Right cardiac atrium (tissue), 5 donors: ENCODE data around the gene ZMYND15. TPM values are rescaled to one million over a fixed set of nuclear protein-coding genes. Genes with fewer than 3 reads are reported as not detected.
"Not testable (repeated sequence)": the region's sequence is repeated elsewhere in the genome, so short reads cannot be mapped to it uniquely, and the experiment has no call there.

Experiments used
- ATAC-seq, 2 donors: fragments of 200-7000 bp; cut with Tn5 transposase; one replicate each; pipeline versions ENCODE4 v1.8.0 to v1.9.1; 2020; ENCODE audit warnings: moderate library complexity in 2 of 2, mild to moderate bottlenecking in 1 of 2
- DNase-seq, 3 donors: peaks; one replicate each; pipeline ENCODE4 v3.0.0-alpha.2; 2020
- H3K27ac ChIP-seq: one replicate; pipeline ENCODE4 v1.5.1; 2013; ENCODE audit warnings: mild to moderate bottlenecking, low read length, control low read depth, moderate library complexity
- H3K27me3 ChIP-seq: one replicate; pipeline ENCODE4 v1.6.1; 2013; ENCODE audit not compliant: control insufficient read depth, insufficient read depth
- H3K4me1 ChIP-seq: one replicate; pipeline ENCODE4 v1.6.1; 2013; ENCODE audit warnings: low read length; ENCODE audit not compliant: control insufficient read depth, insufficient read depth
- H3K4me3 ChIP-seq: one replicate; pipeline ENCODE4 v1.5.1; 2013; ENCODE audit warnings: low read length, control low read depth
- H3K9me3 ChIP-seq: one replicate; pipeline ENCODE4 v1.6.1; 2013; ENCODE audit warnings: low read length; ENCODE audit not compliant: control insufficient read depth
- WGBS: extraction: QIAGEN DNeasy Blood & Tissue Kit; methylation state at CpG from one replicate; pipeline ENCODE4 v1.1.7; 2013; 5-methylcytosine and 5-hydroxymethylcytosine counted together
- intact Hi-C, 4 donors: fragments of 100-400 bp; cut with DNase I; formaldehyde crosslinking; loops; one replicate each; pipeline versions ENCODE4 v1.11.0 to v1.14.0; 2022 to 2023
- long read RNA-seq, 4 donors: library from polyadenylated mRNA; unstranded; transcript quantifications; one replicate each; pipeline ENCODE4 v2.0.0, GENCODE V29; 2020 to 2021
- polyA plus RNA-seq: library from polyadenylated mRNA; stranded (reverse); fragments of 200-250 nt; gene quantifications from one replicate; pipeline ENCODE4 v1.2.3, GENCODE V29; 2013
- total RNA-seq, 4 donors: library from RNA; stranded (reverse); fragmentation: NEBNext Ultra II Directional; extraction: Animal tissue kit (Norgen Biotek cat#: 25700); gene quantifications; one replicate each; pipeline ENCODE4 v1.2.1, GENCODE V29; 2021
- donor health status: healthy with polysubstance abuse.
- donor health status: DM: no; HTN: yes; CAD: no.
- donor health status: DM: no; HTN: no; CAD: no.
- donor health status: DM: no; HTN: yes; CAD: no; lungs with severe emphysema.
- donor health status: DM: yes; HTN: yes; CAD: no.

Gene ZMYND15, protein sequence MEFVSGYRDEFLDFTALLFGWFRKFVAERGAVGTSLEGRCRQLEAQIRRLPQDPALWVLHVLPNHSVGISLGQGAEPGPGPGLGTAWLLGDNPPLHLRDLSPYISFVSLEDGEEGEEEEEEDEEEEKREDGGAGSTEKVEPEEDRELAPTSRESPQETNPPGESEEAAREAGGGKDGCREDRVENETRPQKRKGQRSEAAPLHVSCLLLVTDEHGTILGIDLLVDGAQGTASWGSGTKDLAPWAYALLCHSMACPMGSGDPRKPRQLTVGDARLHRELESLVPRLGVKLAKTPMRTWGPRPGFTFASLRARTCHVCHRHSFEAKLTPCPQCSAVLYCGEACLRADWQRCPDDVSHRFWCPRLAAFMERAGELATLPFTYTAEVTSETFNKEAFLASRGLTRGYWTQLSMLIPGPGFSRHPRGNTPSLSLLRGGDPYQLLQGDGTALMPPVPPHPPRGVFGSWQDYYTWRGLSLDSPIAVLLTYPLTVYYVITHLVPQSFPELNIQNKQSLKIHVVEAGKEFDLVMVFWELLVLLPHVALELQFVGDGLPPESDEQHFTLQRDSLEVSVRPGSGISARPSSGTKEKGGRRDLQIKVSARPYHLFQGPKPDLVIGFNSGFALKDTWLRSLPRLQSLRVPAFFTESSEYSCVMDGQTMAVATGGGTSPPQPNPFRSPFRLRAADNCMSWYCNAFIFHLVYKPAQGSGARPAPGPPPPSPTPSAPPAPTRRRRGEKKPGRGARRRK
- under 1 TPM; 0.20 to 0.53 (median 0.33) TPM for total RNA-seq
- polyA plus RNA-seq, result 0.23 TPM
- long read RNA-seq, donor 1, result 0 reads
- long read RNA-seq, donor 2, result 0 reads
- long read RNA-seq, donor 3, result 0 reads
- long read RNA-seq, donor 4, result 0 reads

DNA sequence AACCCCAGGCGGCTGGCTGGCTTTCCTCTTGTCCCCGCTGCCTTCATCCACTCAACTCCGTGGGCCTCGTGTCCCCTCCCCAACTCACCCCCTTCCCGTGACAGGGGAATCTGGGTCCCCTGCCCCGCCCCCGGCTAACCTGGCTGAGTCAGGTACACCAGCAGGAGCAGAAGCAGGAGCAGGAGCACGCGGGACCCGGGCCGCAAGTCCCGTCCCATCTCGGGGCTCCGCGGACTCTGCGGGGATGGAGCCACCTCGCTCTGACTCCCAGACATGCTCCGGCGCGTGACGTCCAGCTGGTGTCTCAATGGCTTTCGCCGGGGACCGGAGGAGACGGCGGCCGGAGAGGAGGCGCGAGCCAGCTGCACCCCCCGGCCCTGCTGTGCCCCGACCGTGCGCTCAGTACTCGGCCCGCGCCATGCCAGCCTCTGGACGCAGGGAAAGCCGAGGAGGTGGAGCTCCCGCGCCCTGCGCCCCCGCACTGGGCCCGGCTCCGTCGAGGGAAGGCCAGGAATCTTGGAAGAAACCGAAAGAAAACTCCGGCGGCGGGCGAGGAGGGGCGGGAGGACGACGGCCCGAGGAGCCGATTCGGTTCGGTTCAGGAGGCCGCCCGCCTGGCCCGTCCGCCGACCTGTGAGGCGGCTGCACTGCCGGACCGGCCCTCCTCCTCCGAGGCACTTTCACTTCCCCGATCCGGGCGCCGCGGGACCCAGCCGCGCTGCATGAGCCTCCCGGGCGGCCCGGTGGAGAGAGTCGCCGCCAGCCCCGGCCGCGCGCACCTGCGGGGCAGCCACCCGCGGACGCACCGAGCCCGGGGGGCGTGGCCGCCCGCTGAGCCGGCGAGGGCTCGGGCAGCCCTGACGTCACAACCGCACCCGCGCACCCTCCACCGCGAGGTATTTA lies at the start of gene ZMYND15, which contains the start of gene CXCL16:
Gene ZMYND15 (plus strand): TSS at position 712 of the 903 bp plus-strand sequence. CDS start 716 bp downstream, outside the sequence.
Gene CXCL16 (minus strand): TSS at position 807 of the 903 bp plus-strand sequence. CDS start 589 bp downstream, at position 218.
- no peak within 1 kb of the TSS for H3K27ac ChIP-seq
- WGBS, result under 1% methylated on average over 100 of the region's 100 CpGs
- DNase-seq (peak; percentile 50 to 87 (median 84)), ATAC-seq (peak; percentile 61 to 68)
- intact Hi-C loops, result loop anchor here in 1 of 4 donors (10.0 kb wide), 1 partner anchor 155 kb away; the partner anchor contains the start of gene C17orf107
- peak within 1 kb of the TSS; percentile 86 for H3K4me3 ChIP-seq
- peaks cover 4% of the 10 kb centered on the region for H3K4me1 ChIP-seq
- no peaks in the 10 kb centered on the region for H3K9me3 ChIP-seq
- no peaks in the 10 kb centered on the region for H3K27me3 ChIP-seq

DNA sequence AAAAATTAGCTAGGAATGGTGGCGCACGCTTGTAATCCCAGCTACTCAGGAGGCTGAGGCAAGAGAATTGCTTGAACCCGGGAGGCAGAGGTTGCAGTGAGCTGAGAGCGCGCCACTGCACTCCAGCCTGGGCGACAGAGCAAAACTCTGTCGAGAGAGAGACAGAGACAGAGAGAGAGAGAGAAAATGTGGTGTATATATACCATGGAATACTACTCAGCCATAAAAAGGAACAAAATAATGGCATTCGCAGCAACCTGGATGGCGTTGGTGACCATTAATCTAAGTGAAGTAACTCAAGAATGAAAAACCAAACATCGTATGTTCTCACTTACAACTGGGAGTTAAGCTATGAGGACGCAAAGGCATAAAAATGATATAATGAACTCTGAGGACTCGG lies 49.8 kb upstream of the ZMYND15 start:
- 90% methylated on average over 12 of the region's 12 CpGs for WGBS
- H3K4me1 ChIP-seq, H3K4me3 ChIP-seq, H3K27ac ChIP-seq, DNase-seq, ATAC-seq, H3K9me3 ChIP-seq, intact Hi-C loops, H3K27me3 ChIP-seq: not testable (repeated sequence)

DNA sequence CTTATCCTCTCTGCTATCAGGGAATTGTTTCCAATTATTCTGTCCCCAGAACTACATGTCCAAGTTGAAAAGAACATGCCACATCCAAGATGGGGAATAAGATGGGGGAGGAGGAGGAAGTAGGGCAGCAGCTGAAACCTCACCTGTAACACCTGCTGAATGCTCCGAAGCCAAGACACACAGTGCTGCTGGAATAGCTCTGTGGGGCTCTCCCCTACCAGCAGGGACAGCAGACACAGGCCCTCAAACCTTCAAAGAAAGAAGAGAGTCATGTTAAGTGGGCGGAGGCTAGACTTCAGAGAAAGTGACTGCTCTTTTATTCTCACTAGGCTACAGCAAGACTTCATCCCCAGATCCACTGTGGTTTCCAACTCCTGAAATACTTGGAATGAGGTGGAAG lies 48.9 kb upstream of the ZMYND15 start:
- intact Hi-C loops, result no loop called here
- Histone ChIP-seq H3K27ac (no peak overlapping the region), H3K9me3 (no peaks in the 10 kb centered on the region), H3K4me3 (no peak overlapping the region), H3K27me3 (no peaks in the 10 kb centered on the region), H3K4me1 (no peaks in the 10 kb centered on the region)
- DNase-seq (no peak), ATAC-seq (no peak)
- 93% methylated on average over 2 of the region's 2 CpGs for WGBS

DNA sequence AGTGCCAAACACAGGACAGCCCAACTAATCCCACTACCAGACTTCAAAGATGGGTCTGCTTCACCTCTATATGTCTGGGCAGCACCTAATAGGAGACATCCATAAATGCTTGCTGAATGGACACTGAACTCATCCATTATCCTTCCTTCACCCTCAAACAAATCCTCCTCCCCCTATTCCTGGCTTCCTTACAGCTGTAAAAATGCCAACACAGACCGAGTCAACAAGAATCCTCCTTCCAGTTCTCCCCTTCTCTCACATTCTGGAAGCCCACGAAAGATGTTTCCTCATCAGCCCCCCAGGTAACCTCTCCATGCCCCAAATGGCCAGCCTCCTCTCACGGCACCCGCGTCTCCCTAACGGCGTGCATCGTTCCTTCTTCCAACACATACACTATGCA lies 47.9 kb upstream of the ZMYND15 start:
- 82% methylated on average over 8 of the region's 8 CpGs for WGBS
- no peak for ATAC-seq
- no peaks in the 10 kb centered on the region for H3K27me3 ChIP-seq
- no peaks in the 10 kb centered on the region for H3K4me1 ChIP-seq
- no peak overlapping the region for H3K4me3 ChIP-seq
- intact Hi-C loops, result no loop called here
- no peak overlapping the region for H3K27ac ChIP-seq
- no peaks in the 10 kb centered on the region for H3K9me3 ChIP-seq
- no peak for DNase-seq

DNA sequence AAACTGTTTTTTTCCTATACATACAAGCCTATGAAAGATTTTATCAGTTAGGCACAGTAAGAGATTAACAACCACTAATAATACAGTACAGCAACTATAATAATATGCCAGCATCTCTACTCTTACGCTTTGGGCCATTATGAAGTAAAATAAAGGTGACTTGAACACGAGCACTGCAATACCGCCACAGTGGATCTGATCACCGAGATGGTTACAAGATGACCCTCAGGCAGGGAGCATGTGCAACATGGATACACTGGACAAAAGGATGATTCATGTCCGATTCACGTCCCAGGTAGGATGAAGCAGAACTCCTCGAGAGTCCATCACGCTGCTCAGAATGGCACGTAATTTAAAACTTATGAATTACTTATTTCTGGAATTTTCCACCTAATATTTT lies 46.2 kb upstream of the ZMYND15 start:
- intact Hi-C loops, result no loop called here
- Histone ChIP-seq H3K27me3 (no peaks in the 10 kb centered on the region), H3K4me3 (no peak overlapping the region), H3K4me1 (no peaks in the 10 kb centered on the region), H3K9me3 (no peaks in the 10 kb centered on the region), H3K27ac (no peak overlapping the region)
- 87% methylated on average over 9 of the region's 9 CpGs for WGBS
- ATAC-seq (no peak), DNase-seq (no peak)

DNA sequence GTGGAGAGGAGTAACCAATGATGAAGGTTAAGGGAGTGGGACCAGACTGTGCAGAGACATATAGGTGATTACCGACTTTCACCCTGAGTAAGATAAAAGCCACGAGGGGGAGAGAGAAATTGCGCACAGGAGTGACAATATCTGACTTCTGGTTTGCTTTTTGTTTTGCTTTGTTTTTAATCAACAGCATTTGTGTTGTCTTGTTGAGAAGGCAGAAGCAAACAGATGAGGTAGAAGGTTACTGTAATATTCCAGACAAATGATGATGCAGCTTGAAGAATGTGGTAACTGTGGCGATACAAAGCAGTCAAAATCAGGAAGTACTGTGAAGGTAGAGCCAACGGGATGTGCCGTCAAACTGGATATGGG lies 43.2 kb upstream of the ZMYND15 start:
- Histone ChIP-seq H3K9me3 (no peaks in the 10 kb centered on the region), H3K4me1 (no peaks in the 10 kb centered on the region), H3K27me3 (no peaks in the 10 kb centered on the region), H3K4me3 (no peak overlapping the region), H3K27ac (no peak overlapping the region)
- intact Hi-C loops, result no loop called here
- DNase-seq (no peak), ATAC-seq (no peak)
- WGBS, result 68% methylated on average over 6 of the region's 6 CpGs

DNA sequence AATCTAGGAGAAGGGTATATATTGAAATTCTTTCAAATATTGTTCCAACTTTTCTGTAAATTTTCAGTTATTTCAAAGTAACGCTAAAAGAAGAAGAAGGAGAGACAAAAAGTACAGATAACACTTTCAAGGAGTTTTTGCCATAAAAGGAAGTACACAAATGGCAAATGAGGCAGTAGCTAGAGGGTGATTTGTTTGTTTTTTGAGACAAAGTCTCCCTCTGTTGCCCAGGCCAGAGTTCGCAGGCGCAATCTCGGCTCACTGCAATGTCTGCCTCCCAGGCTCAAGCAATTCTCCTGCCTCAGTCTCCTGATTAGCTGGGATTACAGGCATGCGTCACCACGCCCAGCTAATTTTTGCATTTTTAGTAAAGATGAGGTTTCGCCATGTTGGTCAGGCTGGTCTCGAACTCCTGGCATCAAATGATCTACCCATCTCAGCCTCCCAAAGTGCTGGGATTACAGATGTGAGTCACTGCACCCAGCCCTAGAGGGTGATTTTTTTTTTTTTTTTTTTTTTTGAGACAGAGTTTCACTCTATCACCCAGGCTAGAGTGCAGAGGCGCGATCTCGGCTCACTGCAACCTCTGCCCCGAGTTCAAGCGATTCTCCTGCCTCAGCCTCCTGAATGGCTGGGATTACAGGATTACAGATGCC lies 40.1 kb upstream of the ZMYND15 start:
- ATAC-seq, H3K27me3 ChIP-seq, H3K4me3 ChIP-seq, H3K27ac ChIP-seq, H3K4me1 ChIP-seq, H3K9me3 ChIP-seq, intact Hi-C loops: not testable (repeated sequence)
- WGBS, result 86% methylated on average over 13 of the region's 13 CpGs
- peak in 1 of 3 donors; percentile 7 for DNase-seq

DNA sequence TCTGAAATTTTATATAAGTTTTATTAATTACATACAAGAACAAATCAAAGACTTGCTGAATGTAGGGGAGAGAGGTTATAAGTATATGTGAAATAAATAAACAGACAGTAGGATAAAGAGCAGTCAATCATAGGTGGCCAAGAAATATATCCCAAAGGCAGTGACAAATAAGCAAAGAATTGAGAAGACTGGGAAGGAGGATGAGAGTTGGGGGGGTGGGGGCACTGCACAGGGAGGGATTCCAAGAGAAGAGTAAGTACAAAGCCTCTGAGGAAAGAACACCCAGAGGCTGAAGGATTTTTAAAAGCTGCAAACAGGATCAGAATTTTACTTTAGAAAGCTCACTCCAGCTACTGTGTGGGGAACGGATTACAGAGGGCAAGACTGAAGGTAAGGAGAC lies 38.5 kb upstream of the ZMYND15 start:
- no peak overlapping the region for H3K27ac ChIP-seq
- H3K4me1 ChIP-seq, result peaks cover 2% of the 10 kb centered on the region
- intact Hi-C loops, result no loop called here
- H3K9me3 ChIP-seq, result no peaks in the 10 kb centered on the region
- no peak for ATAC-seq
- no peak for DNase-seq
- no peaks in the 10 kb centered on the region for H3K27me3 ChIP-seq
- H3K4me3 ChIP-seq, result no peak overlapping the region
- WGBS, result 78% methylated on average over 1 of the region's 1 CpG

DNA sequence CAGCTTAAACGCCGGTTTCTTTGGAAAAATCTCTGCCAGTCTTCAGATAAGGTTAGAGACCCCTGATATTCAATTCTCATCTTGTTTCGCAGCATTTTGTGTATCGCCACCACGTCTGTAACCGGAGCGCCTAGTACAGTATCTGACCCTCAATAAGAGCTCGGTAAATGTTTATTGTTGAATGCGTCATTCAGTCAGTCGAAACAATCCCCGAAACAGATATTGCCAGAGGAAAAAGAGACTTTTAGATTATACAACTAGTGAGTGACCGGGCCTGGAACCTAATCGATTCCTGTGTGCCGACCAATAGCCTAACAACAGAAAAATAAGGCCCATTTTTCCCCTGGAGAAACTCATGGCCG lies 36.3 kb upstream of the ZMYND15 start:
- H3K4me3 ChIP-seq, result peak overlapping the region; percentile 74
- H3K27ac ChIP-seq, result no peak overlapping the region
- DNase-seq (no peak), ATAC-seq (no peak)
- peaks cover 2% of the 10 kb centered on the region for H3K4me1 ChIP-seq
- H3K27me3 ChIP-seq, result no peaks in the 10 kb centered on the region
- intact Hi-C loops, result no loop called here
- no peaks in the 10 kb centered on the region for H3K9me3 ChIP-seq
- WGBS, result 5% methylated on average over 15 of the region's 15 CpGs

DNA sequence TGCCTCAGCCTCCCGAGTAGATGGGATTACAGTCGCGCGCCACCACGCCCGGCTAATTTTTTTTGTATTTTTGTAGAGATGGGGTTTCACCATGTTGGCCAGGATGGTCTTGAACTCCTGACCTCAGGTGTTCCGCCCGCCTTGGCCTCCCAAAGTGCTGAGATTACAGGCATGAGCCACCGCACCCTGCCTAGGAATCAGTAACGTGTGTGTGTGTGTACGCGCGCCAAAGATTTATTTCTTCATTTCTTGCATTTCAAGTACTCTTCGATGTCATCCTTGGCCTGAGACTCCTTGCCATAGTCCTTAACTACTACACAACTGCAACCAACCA lies 35.1 kb upstream of the ZMYND15 start:
- intact Hi-C loops, H3K9me3 ChIP-seq, H3K4me1 ChIP-seq, H3K27ac ChIP-seq, H3K27me3 ChIP-seq, ATAC-seq, DNase-seq: not testable (repeated sequence)
- 53% methylated on average over 14 of the region's 14 CpGs for WGBS
- peak overlapping the region; percentile 74 for H3K4me3 ChIP-seq
